Left ventricle myocardium superior (tissue), 1 donor: ENCODE measurements around the gene SOX11. TPM values are rescaled to one million over a fixed set of nuclear protein-coding genes. Genes with fewer than 3 reads are reported as not detected.
A peak's percentile ranks its signal among the peaks of the same experiment; 100 is the strongest.

ENCODE experiments used
- ATAC-seq: fragments of 200-7000 bp; cut with Tn5 transposase; one replicate; pipeline ENCODE4 v1.9.1; 2020; ENCODE audit warnings: mild to moderate bottlenecking, moderate library complexity
- DNase-seq: peaks from one replicate; pipeline ENCODE4 v3.0.0-alpha.2; 2020
- intact Hi-C: fragments of 100-400 bp; cut with micrococcal nuclease; formaldehyde crosslinking; loops from one replicate; pipeline ENCODE4 v1.11.0; 2022
- total RNA-seq: library from RNA; stranded (reverse); fragmentation: NEBNext Ultra II Directional; extraction: Animal tissue kit (Norgen Biotek cat#: 25700); gene quantifications from one replicate; pipeline ENCODE4 v1.2.1, GENCODE V29; 2021
- donor health status: DM: no; HTN: yes; CAD: no; lungs with severe emphysema.

SOX11 gene
- total RNA-seq, 1 donor from 2014 or later = 0.10 TPM

- no peak for ATAC-seq
- intact Hi-C loops = no loop called here
Measured at GRCh38 chr2:5713101-5713500, 20.9 kb downstream of the SOX11 start.

DNA sequence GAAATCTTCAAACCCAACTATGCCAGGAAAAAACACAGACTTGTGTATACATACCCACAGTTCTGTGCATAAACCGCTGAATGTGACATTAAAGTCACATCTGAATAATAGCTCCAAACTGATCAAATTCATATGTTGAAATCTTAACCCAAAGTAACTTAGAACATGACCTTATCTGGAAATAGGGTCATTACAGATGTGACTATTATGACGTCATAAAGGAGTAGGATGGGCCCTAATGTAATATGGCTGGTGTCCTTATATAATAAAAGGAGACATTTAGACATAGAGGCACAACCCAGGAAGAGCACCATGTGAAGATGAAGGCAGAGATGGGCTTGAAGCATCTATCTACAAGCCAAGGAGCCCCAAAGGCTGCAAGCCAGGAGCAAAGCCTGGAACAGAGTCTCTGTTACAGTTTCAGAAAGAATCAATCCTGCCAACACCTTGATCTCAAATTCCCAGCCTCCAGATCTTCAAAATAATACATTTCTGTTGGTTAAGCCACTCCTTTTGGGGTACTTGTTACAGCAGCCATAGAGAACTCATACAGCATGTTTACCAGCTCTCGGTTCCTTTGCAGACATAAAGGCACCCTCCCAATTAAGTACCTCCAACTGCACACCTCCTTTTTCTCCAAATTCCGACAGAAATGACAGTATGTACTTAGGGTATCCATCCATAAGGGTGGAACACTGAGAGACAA, 27.6 kb downstream of the SOX11 start:
- DNase-seq = no peak
- ATAC-seq = no peak
- intact Hi-C loops = no loop called here

More at GRCh38 chr2:5713101-5713500, 20.9 kb downstream of the SOX11 start:
- no peak for DNase-seq

GRCh38 chr2:5720426-5720825, 28.2 kb downstream of the SOX11 start:
- intact Hi-C loops = no loop called here
- no peak for ATAC-seq
- DNase-seq = no peak

GRCh38 chr2:5722236-5722635, 30.1 kb downstream of the SOX11 start:
- intact Hi-C loops = no loop called here
- no peak for ATAC-seq
- no peak for DNase-seq

- intact Hi-C loops = no loop called here
- DNase-seq = no peak
- ATAC-seq = no peak
Measured at GRCh38 chr2:5723791-5724735, 31.9 kb downstream of the SOX11 start.

GRCh38 chr2:5725072-5725471, 32.9 kb downstream of the SOX11 start:
- intact Hi-C loops = no loop called here
- no peak for ATAC-seq
- no peak for DNase-seq

DNA sequence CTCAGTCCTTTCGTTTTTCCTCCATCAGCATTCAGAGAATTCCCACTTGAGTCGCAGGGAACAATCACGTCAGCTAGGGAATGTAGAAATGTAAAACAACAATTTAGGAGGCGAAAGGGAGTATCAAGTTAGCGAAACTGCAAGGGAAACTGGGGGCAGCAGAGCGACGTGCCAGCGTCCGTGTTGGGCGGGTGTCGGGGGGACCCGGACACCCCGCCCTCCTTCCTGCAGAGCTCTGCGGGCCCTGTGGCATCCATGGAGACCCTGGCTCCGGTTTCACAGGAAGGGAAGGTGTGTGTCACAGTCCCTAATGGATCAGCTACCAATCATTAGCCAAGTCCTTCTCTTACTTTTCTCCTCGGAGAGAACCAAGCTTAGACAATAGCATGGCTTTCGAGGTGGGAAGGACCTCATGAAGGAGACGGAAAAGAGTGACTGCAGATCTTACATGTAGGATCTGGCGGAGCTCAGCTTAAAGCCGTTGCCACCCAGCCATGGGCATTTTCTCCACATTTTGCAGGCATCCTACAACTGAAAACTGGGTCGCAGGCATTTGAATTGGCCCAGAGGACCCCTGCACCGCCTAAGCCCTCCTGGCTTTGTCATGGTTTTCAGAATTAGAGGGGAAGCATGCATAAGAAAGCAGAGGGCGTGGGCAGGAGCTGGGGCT, 33.7 kb downstream of the SOX11 start:
- peak; percentile 23 for ATAC-seq
- DNase-seq = no peak
- intact Hi-C loops = no loop called here

DNA sequence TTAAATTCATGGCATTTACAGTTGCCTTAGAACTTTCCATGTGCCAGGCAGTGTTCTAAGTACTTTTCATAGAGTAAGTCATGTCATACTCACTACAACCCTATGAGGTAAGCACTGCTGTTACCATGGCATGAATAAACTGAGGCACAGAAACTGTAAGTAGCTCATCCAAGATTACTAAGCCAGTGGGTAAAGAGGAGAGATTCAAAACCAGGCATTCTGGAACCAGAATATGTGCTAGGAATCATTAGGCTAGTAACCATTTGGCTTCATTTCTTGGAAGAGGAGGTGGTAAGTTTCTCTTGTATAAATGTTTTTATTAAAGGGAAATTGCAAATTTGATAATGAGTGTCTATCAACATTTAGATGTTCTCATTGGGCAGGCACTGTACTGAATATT, 35.1 kb downstream of the SOX11 start:
- no peak for ATAC-seq
- intact Hi-C loops = no loop called here

DNA sequence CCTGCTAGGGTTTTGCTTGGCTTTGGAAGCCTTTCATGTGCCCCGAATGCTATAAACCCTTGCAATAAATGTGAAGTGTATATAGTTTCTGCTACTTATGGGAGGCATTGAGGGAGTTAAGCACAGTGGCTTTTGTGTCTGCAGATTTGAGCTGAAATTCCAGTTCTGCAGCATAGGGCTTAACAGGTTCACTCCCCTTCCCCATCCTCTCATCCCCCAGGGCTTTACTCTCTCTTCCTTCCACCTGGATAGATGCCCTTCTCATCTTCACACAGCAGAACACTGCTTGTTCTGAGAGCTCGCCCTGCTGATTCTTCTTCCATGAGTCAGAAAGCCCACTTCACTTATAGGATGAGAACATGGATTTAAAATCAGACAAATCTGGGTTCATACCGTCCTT, 37.2 kb downstream of the SOX11 start:
- ATAC-seq = no peak
- DNase-seq = no peak
- intact Hi-C loops = no loop called here

More for the DNA sequence above, 35.1 kb downstream of the SOX11 start:
- no peak for DNase-seq

- DNase-seq (no peak), ATAC-seq (no peak)
- intact Hi-C loops = no loop called here
Measured at GRCh38 chr2:5730386-5730785, 38.2 kb downstream of the SOX11 start.

GRCh38 chr2:5734859-5735520, 42.8 kb downstream of the SOX11 start:
- DNase-seq (no peak), ATAC-seq (no peak)
- intact Hi-C loops = no loop called here

DNA sequence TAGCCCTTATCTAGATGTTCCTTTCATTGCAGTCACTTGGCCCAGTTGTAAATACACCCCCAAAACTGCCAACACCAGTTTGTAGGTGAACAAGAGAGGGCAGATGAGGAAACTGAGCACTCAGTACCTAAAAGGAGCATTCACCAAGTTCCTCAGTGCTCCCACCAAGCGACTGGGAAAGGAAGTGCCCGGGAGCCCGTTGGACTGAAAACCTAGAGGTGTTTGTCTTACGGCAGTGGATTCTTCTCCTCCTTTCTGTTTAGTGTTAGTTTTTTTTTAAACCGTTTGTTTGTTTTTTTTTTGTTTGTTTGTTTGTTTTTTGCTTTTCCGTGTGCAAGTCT, 43.3 kb downstream of the SOX11 start:
- intact Hi-C loops = no loop called here
- no peak for DNase-seq
- no peak for ATAC-seq

- DNase-seq (no peak), ATAC-seq (no peak)
- intact Hi-C loops = no loop called here
Measured at GRCh38 chr2:5736050-5736449, 43.9 kb downstream of the SOX11 start.

DNA sequence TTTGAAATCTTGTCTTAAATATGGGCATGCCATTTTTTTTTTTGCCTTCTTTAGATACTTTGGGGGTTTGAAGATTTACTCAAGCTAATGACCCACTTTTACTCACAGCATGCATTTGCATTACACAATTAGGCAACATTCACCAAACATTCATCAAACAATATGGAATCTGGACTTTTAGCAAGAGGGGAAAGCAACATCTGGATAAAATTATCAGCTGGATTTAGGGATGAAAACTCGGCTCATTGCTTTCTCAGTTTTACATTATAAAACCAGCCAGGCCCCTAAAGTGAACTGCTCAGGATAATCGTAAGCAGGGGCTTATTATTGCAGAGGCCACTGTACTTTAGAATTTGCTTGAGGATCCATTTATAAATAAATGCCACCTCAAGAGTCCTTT, 44.7 kb downstream of the SOX11 start:
- intact Hi-C loops = no loop called here
- DNase-seq = no peak
- no peak for ATAC-seq

DNA sequence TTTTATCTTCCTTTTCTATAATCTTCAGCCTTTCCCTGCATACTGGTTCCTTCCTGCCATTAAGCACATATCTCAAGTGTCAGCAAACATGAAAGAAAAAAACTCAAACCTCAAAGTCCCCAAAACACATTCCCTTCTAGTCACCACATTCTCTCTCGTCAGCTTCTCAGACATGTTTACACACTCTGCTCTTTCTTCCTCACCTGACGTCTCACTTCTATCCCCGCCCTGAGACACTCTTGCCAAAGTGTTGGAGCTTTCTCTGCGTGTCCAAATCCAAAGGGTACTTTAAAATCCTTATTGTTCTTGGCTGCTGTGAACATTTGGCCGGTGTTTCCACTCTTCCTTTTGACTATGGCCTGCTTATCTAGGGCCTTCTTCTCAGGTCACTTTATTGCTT, 47.9 kb downstream of the SOX11 start:
- ATAC-seq = no peak
- intact Hi-C loops = no loop called here
- no peak for DNase-seq

GRCh38 chr2:5740817-5741216, 48.6 kb downstream of the SOX11 start:
- no peak for ATAC-seq
- intact Hi-C loops = no loop called here
- DNase-seq = no peak

DNA sequence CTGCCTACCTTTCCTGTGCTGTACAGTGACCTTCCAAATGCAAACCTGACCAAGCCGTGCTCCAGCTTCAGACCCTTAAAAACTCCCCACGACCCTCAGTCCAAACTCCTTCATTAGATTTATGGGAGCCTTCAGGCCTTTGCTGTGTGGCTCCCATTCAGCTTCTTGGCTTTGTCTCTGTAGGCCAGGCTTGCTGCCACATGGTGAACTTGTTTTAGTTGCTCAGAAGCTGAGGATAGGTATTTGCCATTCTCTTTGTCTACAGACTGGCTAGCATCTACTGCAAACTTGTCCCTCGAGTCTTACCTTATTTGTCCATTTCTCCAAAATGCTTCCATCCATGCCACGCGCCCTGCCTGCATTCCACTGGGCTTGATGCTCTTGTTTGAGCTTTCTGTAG, 49.1 kb downstream of the SOX11 start:
- intact Hi-C loops = no loop called here
- DNase-seq (no peak), ATAC-seq (no peak)

- no peak for ATAC-seq
- intact Hi-C loops = no loop called here
- DNase-seq = no peak
Measured at GRCh38 chr2:5742126-5742525, 49.9 kb downstream of the SOX11 start.

DNA sequence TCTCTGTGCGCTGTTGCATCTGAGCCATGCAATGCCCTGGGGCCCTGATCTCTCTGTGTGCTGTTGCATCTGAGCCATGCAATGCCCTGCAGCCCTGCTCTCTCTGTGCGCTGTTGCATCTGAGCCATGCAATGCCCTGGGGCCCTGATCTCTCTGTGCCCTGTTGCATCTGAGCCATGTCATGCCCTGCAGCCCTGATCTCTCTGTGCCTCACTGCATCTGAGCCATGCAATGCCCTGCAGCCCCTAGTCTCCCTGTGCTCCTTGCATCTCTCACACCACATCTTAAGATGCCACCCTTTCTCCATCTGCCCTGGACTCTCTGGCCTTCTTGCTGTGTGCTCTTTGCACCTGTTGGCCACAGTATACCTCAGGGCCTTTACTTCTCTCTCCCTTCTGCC, 56.2 kb downstream of the SOX11 start:
- intact Hi-C loops = no loop called here
- DNase-seq (no peak), ATAC-seq (no peak)

GRCh38 chr2:5748946-5749345, 56.8 kb downstream of the SOX11 start:
- DNase-seq (no peak), ATAC-seq (no peak)
- intact Hi-C loops = no loop called here
